ES-I3 (cell line): ENCODE results near the gene PYM1.

Experiments used
- H3K36me3 ChIP-seq: 2 replicates; pipeline ENCODE4 v1.6.1; 2013; ENCODE audit warnings: mild to moderate bottlenecking, low read length, control low read depth, moderate library complexity; ENCODE audit not compliant: insufficient read depth
- H3K4me1 ChIP-seq: 2 replicates; pipeline ENCODE4 v1.6.1; 2013; ENCODE audit warnings: mild to moderate bottlenecking, control low read depth, low read length; ENCODE audit not compliant: insufficient read depth
- H3K9ac ChIP-seq: 2 replicates; pipeline ENCODE4 v1.6.1; 2013; ENCODE audit warnings: low read depth, mild to moderate bottlenecking, low read length, moderate library complexity
- H3K9me3 ChIP-seq: 2 replicates; pipeline ENCODE4 v1.6.1; 2013; ENCODE audit warnings: mild to moderate bottlenecking, low read length, moderate library complexity; ENCODE audit not compliant: control insufficient read depth, insufficient read depth

The PYM1 gene

DNA sequence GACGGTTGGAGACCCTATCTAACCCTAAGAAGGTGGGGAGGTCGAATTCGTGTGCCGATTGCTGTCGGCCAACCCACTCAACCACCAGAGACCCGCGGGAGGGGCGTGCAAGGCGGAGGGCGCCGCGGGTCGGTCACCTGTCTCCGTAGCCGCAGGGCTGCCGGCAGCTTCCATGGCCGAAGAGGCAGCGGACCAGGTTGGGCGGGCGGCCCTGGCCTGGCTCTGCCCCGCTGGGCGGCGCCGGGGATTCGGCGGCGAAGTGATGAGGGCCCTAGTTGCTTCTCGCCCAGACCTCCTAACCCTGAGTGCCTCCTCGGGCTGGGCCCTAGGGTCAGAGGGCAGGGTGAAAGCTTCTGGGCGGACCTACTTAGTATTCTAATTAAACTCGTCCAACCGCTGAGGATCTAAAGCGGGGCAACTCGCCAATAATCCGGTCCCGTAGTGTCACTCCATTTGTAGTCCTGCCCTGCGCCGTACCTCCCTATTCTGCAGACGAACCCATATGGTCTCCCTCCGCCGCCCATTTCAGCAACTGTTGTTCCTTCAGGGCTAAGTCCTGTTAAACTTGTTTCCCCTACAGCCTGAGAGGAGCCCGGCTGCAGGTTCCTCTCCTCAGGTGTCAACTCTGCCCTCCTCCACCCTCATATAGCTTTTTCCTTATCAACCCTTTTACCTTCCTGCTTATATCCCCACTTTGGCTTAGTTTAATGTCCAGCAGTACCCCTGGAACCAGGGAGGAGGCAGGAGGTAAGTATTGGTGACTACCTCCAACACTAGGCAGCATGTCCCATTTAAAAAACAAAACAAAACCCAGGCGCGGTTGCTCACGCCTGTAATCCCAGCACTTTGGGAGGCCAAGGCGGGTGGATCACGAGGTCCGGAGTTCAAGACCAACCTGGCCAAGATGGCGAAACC is at the start of gene PYM1:
Gene PYM1, minus strand, starts transcription at position 307 of the 915 bp plus-strand sequence. Its CDS starts 133 bp downstream, at position 174.
- Histone ChIP-seq H3K9me3 (no peaks in the 10 kb centered on the region), H3K36me3 (no peaks in the 10 kb centered on the region), H3K4me1 (peaks cover 37% of the 10 kb centered on the region), H3K9ac (peak within 1 kb of the TSS; percentile 99)

- peak overlapping the region; percentile 90 for H3K9ac ChIP-seq
- peaks cover 3% of the 10 kb centered on the region; the same call in 1 of the 2 replicates for H3K36me3 ChIP-seq
- H3K9me3 ChIP-seq = no peaks in the 10 kb centered on the region
- peaks cover 5% of the 10 kb centered on the region; the same call in 1 of the 2 replicates for H3K4me1 ChIP-seq
Measured at GRCh38 chr12:55974308-55974730, 46.6 kb upstream of the PYM1 start.

DNA sequence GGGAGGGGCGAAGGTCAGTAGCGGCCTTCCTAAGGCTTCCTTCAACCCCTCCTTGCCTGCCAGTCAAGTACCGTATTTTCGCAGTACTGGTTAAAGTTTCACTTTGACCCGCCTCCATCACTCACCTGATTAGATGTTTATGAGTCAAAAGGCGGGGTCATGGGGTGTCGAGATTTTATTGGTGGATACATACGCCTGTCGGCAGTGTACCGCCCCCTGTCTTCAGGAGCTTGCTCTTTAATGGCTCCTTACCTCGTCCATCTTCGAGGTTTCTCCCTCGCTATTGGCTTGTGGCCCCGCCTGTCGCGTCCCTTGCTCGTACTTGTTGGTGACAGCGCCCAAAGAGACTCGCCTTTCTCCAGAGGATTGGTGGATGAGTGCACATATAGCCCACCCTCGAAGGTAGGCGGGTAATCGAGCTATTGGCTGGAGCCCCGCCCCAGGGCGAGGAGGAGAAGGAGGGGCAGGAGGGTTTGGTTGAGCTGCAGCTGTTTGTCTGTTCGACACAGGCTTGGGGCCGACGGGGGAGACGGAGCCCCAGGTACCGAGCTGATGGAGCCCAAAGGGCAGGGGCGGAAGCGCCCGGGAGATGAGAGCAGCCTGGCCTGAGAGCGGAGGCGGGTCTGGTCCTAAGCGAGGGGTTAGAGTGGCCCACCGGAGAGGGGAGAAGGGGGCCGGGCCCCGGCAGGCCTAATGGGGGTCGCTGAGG is 46.1 kb upstream of the PYM1 start, which contains the start of gene RAB5B:
Gene RAB5B, plus strand, starts transcription at position 480 of the 709 bp plus-strand sequence. CDS start 12,883 bp downstream, outside the sequence.
- Histone ChIP-seq H3K9me3 (no peaks in the 10 kb centered on the region), H3K4me1 (peaks cover 5% of the 10 kb centered on the region; the same call in 1 of the 2 replicates), H3K36me3 (peaks cover 3% of the 10 kb centered on the region; the same call in 1 of the 2 replicates), H3K9ac (peak within 1 kb of the TSS; percentile 90)

DNA sequence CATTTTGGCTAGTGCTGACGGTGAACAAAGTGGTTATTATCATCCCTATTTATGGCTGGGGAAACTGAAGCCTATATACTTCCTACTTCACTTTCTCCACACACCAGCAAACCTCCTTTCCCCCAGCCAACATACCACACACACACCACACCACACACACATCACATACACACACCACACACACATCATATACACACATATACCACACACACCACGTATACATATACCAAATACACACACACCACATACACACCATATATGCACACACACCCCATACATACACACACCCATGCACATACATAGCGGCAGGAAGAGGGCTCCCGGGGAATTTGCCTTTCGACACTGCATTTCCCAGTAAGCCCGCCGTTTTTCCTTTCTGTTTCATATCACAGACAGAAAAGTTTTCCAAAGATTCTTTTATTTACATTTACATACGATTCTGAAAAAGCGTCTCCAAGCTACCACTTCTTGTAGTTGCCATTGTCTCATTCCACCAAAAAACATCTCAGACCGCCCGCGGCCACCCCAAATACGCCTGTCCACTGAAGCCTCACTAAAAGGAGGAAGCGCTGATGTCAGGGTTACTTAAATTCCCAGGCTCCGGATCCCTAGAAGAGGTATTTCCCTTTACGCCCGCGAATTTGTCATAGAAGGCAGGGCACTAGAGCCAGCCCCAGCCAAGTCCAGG is 45.4 kb upstream of the PYM1 start:
- no peaks in the 10 kb centered on the region for H3K9me3 ChIP-seq
- H3K9ac ChIP-seq = peak overlapping the region; percentile 62
- H3K36me3 ChIP-seq = peaks cover 3% of the 10 kb centered on the region; the same call in 1 of the 2 replicates
- peaks cover 5% of the 10 kb centered on the region; the same call in 1 of the 2 replicates for H3K4me1 ChIP-seq

DNA sequence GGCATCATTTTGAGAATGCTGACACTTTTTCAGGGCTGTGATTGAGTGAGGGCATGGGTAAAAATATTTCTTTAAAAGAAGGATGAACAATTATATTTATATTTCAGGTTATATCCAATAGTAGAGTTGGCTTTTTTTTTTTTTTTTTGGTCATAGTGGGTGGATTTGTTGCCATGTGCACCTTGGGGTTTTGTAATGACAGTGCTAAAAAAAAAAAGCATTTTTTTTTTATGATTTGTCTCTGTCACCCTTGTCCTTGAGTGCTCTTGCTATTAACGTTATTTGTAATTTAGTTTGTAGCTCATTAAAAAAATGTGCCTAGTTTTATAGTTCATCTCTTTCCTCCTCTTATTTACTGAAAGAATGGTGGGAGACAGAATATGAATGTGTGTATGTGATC is 44.8 kb upstream of the PYM1 start:
- peak overlapping the region; percentile 62 for H3K9ac ChIP-seq

GRCh38 chr12:55972042-55972441 is 44.3 kb upstream of the PYM1 start:
- no peaks in the 10 kb centered on the region; the same call in 1 of the 2 replicates for H3K36me3 ChIP-seq
- H3K9ac ChIP-seq = no peak overlapping the region
- no peaks in the 10 kb centered on the region for H3K9me3 ChIP-seq
- H3K4me1 ChIP-seq = peaks cover 5% of the 10 kb centered on the region; the same call in 1 of the 2 replicates

More for the DNA sequence above, 44.8 kb upstream of the PYM1 start:
- Histone ChIP-seq H3K4me1 (peaks cover 5% of the 10 kb centered on the region; the same call in 1 of the 2 replicates), H3K9me3 (no peaks in the 10 kb centered on the region), H3K36me3 (peaks cover under 1% of the 10 kb centered on the region; the same call in 1 of the 2 replicates)

GRCh38 chr12:55970775-55971174 is 43.1 kb upstream of the PYM1 start:
- Histone ChIP-seq H3K9ac (no peak overlapping the region), H3K9me3 (no peaks in the 10 kb centered on the region), H3K4me1 (peaks cover 5% of the 10 kb centered on the region; the same call in 1 of the 2 replicates), H3K36me3 (no peaks in the 10 kb centered on the region)

GRCh38 chr12:55969356-55969755 is 41.7 kb upstream of the PYM1 start:
- Histone ChIP-seq H3K36me3 (no peaks in the 10 kb centered on the region), H3K9ac (no peak overlapping the region), H3K4me1 (no peaks in the 10 kb centered on the region), H3K9me3 (no peaks in the 10 kb centered on the region)

GRCh38 chr12:55966408-55967281 is 39.0 kb upstream of the PYM1 start, which contains the start of gene CDK2:
Gene CDK2, plus strand, starts transcription at chr12:55966830. Its CDS starts 179 bp downstream, at chr12:55967009.
- Histone ChIP-seq H3K9ac (peak within 1 kb of the TSS; percentile 97), H3K4me1 (no peaks in the 10 kb centered on the region), H3K36me3 (no peaks in the 10 kb centered on the region), H3K9me3 (no peaks in the 10 kb centered on the region)

DNA sequence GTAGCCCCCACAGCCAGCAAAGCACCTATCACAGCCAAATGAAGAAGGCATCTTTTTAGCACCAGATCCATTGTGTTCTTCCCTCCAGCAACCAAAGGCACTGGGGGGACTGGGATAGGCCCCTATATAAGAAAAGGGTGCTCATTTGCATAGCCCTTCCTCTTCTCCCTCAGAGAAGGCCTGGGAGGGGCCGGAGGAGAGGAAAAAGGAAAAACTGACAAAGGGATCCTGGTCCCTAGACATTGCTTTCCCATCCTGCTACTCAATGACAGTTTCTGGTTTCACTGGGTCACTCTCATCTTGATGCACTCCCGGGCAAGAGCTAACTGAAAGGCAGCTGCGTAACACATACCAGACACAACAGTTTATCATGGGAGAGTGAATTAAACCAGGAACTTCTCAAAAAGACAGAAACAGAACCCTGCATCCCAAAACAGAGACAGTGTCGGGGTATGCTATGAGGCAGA is 38.3 kb upstream of the PYM1 start, which contains the start of gene PMEL:
Gene PMEL, minus strand, starts transcription at position 102 of the 467 bp plus-strand sequence. Its CDS starts 31 bp downstream, at position 71.
- Histone ChIP-seq H3K4me1 (no peaks in the 10 kb centered on the region), H3K9me3 (no peaks in the 10 kb centered on the region), H3K9ac (peak within 1 kb of the TSS; percentile 97), H3K36me3 (no peaks in the 10 kb centered on the region)

DNA sequence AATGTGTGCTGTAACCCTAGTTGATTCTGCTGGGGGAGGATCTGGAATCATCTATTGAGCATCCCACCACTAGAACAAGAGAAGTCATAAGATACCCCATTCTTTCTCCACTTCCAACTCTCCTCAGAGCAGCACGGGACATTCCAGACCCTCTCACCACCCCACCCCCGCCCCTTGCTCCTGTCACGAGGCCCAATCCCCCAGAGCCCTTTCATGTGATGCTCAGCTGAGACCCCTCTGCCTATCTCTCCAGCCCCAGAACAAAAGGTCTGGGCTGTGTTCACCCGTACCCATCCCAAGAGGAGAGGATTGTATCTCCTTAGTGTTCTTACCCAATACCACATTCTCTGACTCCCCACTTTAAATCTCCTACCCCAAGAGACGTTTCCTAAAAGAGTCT is 37.5 kb upstream of the PYM1 start:
- Histone ChIP-seq H3K36me3 (no peaks in the 10 kb centered on the region), H3K9ac (peak overlapping the region; percentile 97), H3K9me3 (no peaks in the 10 kb centered on the region), H3K4me1 (no peaks in the 10 kb centered on the region)

DNA sequence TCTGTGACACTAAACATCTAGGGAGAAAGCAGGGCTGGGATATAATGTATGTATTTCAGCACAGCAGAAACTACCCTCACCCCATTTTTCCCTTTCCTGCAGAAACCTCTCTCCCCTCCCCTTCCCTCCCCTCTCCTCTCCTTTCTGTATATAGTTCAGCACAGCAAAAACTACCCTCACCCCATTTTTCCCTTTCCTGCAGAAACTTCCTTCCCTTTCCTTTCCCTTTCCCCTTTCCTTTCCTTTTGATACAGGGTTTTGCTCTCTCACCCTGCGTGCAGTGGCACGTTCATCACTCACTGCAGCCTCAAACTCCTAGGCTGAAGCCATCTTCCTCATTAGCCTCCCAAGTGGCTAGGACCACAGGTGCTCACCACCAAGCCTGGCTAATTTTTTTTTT is 36.1 kb upstream of the PYM1 start:
- H3K9me3 ChIP-seq = no peaks in the 10 kb centered on the region
- no peak overlapping the region for H3K9ac ChIP-seq
- H3K36me3 ChIP-seq = no peaks in the 10 kb centered on the region
- H3K4me1 ChIP-seq = no peaks in the 10 kb centered on the region
